Pancreas (tissue), 10 donors: ENCODE data around the gene RAP1GAP2. TPM values are rescaled to one million over a fixed set of nuclear protein-coding genes. Genes with fewer than 3 reads are reported as not detected.
A peak's percentile ranks its signal among the peaks of the same experiment; 100 is the strongest.

Experiments
- ATAC-seq, 4 donors: fragments of 200-7000 bp; cut with Tn5 transposase; one replicate each; pipeline versions ENCODE4 v1.8.0 to v1.9.1; 2020; ENCODE audit warnings: mild to moderate bottlenecking in 4 of 4, moderate library complexity in 4 of 4
- DNase-seq, 6 donors: peaks; one replicate each; pipeline ENCODE4 v3.0.0-alpha.2; 2020
- FAIRE-seq: peaks from 2 replicates; lab custom pipeline; 2012; peaks lifted over from hg19 to GRCh38; lab: Jason Lieb, UNC
- H3K27ac ChIP-seq, 4 donors: fragments of 200-600 bp; sonication (generic); 1 replicate in 3 of 4; 2 replicates in 1 of 4; pipeline versions ENCODE4 v1.5.0 to v1.8.0; 2020
- H3K27me3 ChIP-seq, 4 donors: fragments of 200-600 bp; one replicate each; pipeline ENCODE4 v1.8.0; 2021
- H3K36me3 ChIP-seq, 3 donors: fragments of 200-600 bp; sonication (generic) in 1 of 3; one replicate each; pipeline versions ENCODE4 v1.5.0 to v1.8.0; 2020 to 2021
- H3K4me1 ChIP-seq, 3 donors: fragments of 200-600 bp; one replicate each; pipeline ENCODE4 v1.8.0; 2021
- H3K4me3 ChIP-seq, 4 donors: fragments of 200-600 bp; sonication (generic) in 2 of 4; one replicate each; pipeline versions ENCODE4 v1.5.0 to v1.8.0; 2020 to 2021
- H3K9me3 ChIP-seq, 4 donors: fragments of 200-600 bp; one replicate each; pipeline ENCODE4 v1.8.0; 2021
- WGBS, 2 donors: extraction: QIAGEN DNeasy Blood & Tissue Kit; methylation state at CpG; one replicate each; pipeline ENCODE4 v1.1.7; 2013; 5-methylcytosine and 5-hydroxymethylcytosine counted together
- intact Hi-C, 3 donors: fragments of 100-400 bp; cut with DNase I; formaldehyde crosslinking; loops; one replicate each; pipeline versions ENCODE4 v1.11.1 to v1.14.2; 2022
- polyA plus RNA-seq, 2 donors: library from polyadenylated mRNA; stranded (reverse); fragments of 200-250 nt; gene quantifications; one replicate each; pipeline ENCODE4 v1.2.3, GENCODE V29; 2013
- total RNA-seq, 6 donors: library from RNA; stranded (reverse); fragmentation: NEBNext Ultra II Directional in 4 of 6; extraction: Animal tissue kit (Norgen Biotek cat#: 25700) in 4 of 6; gene quantifications; one replicate each; pipeline versions ENCODE4 v1.2.1 to v1.2.4, GENCODE V29; 2021 to 2023
- TF ChIP-seq, protein P1 (sequence below), 4 donors: fragments of 200-600 bp; sonication (generic) in 3 of 4; IDR thresholded peaks; one replicate each; pipeline versions ENCODE4 v1.5.0 to v1.8.0; 2021; ENCODE audit warnings: antibody characterized with exemption in 4 of 4
- donor health status: healthy with polysubstance abuse.
- donor health status: DM: no; HTN: no; CAD: no; lungs with moderate emphysema.
- donor health status: DM: no; HTN: no; CAD: no.
- donor health status: control.
- donor health status: control.
- donor health status: Bipolar disorder and iron deficiency.
- donor health status: DM: yes; HTN: yes; CAD: no.
- donor health status: DM: no; HTN: no; CAD: no.
- donor health status: DM: no; HTN: no; CAD: no.
- donor health status: DM: yes; HTN: yes; CAD: no.

Gene RAP1GAP2
- total and polyA plus RNA-seq, 8 donors, result 29.7 to 51.2 (median 43.0) TPM

DNA sequence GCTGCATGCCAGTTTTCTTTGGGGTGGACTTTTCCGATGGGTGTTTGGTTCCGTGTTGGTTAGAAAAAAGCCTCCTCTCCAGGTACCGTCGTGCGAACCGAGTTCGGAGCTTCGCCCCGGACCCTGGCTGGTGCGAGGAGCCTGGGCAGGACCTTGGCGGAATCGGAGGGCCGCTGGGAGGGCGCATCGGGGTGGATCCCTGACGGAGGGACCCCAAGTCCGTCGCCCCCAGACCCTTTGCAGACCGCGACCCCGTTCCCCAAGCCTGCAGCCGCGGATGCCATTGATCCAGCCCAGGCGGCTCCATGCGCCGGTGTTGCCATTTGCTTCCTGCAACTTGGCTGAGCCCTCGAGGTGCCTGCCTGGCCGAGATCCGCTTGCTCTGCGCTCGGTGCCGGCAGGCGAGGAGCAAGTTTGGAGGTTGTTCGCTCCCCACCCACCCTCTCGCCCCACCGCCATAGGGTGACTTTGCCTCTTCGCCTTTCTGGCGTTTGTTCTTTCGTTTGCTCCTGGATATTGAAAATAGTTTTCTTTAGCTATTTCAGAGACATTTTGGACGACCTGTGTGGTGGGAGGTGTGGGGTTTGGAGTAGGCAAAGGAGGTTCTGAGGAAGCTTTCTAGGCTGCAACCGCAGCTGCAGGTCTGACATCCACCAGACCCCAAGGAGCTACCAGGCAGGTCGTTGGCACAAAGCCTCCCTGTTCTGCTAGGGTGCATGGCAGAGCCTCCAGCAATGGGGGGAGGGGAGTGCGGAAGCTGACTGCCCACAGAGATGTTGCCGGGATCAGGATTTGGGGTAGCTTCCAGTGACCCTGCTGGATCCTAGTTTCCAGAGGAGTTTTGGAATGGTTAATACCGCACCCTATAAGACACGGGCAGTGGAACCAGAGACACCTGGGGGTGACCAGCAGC is 58.2 kb downstream of the RAP1GAP2 start:
- WGBS, 2 donors, result 0 to 1% methylated on average over 43 to 46 of the region's 46 CpGs
- Histone ChIP-seq H3K4me1 (peaks cover 0 to 12% (median 11%) of the 10 kb centered on the region in 3 donors), H3K27ac (peak overlapping the region; percentile 13 to 75 (median 62)), H3K9me3 (no peaks in the 10 kb centered on the region), H3K4me3 (peak overlapping the region; percentile 55 to 63 (median 56)), H3K36me3 (no peaks in the 10 kb centered on the region), H3K27me3 (no peaks in the 10 kb centered on the region)
- FAIRE-seq (no peak), ATAC-seq (peak; percentile 46 to 80 (median 72)), DNase-seq (peak; percentile 71 to 85 (median 79))
- intact Hi-C loops, result loop anchor here in 2 of 3 donors (10.0 kb wide), 2 partner anchors 50 to 60 kb away; no protein-coding TSS in a partner anchor
- TF ChIP-seq, protein P1, sequence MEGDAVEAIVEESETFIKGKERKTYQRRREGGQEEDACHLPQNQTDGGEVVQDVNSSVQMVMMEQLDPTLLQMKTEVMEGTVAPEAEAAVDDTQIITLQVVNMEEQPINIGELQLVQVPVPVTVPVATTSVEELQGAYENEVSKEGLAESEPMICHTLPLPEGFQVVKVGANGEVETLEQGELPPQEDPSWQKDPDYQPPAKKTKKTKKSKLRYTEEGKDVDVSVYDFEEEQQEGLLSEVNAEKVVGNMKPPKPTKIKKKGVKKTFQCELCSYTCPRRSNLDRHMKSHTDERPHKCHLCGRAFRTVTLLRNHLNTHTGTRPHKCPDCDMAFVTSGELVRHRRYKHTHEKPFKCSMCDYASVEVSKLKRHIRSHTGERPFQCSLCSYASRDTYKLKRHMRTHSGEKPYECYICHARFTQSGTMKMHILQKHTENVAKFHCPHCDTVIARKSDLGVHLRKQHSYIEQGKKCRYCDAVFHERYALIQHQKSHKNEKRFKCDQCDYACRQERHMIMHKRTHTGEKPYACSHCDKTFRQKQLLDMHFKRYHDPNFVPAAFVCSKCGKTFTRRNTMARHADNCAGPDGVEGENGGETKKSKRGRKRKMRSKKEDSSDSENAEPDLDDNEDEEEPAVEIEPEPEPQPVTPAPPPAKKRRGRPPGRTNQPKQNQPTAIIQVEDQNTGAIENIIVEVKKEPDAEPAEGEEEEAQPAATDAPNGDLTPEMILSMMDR (IDR thresholded peaks at IDR 0.05), result no peak

GRCh38 chr17:2855063-2855600 is 58.9 kb downstream of the RAP1GAP2 start:
- TF ChIP-seq, protein P1 (IDR thresholded peaks at IDR 0.05), result no peak
- H3K4me3 ChIP-seq, result peak overlapping the region; percentile 55 to 63 (median 56)
- H3K27ac ChIP-seq, result peak overlapping the region; percentile 13 to 75 (median 62)
- H3K9me3 ChIP-seq, result no peaks in the 10 kb centered on the region
- H3K36me3 ChIP-seq, result no peaks in the 10 kb centered on the region
- intact Hi-C loops, result loop anchor here in 2 of 3 donors (10.0 kb wide), 2 partner anchors 50 to 60 kb away; no protein-coding TSS in a partner anchor
- WGBS, 2 donors, result 11 to 19% methylated on average over 8 of the region's 8 CpGs
- FAIRE-seq, result no peak
- no peak for DNase-seq
- H3K27me3 ChIP-seq, result no peaks in the 10 kb centered on the region
- ATAC-seq, result peak in 2 of 4 donors; percentile 2 to 4
- H3K4me1 ChIP-seq, result peaks cover 0 to 12% (median 11%) of the 10 kb centered on the region in 3 donors

DNA sequence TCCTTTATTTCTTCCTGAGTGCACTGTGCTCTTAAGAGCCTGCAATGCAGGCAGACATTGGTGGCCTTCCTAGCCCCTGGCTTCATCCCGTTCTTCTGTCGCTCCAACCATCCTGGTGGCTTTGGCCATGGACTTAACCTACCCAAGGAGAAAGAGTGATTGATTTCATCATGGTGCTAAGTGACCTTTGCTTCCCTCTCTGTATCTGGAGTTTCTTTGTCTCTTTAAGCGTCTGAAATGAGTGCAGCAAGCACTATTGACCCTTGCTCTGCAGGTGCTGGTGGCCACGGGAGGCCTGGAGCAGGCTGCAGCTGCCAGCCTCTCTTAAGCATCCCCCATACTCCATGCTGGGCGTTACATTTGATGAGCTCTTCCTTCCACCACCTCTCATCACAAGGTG is 60.5 kb downstream of the RAP1GAP2 start:
- no peak for DNase-seq
- Histone ChIP-seq H3K27me3 (no peaks in the 10 kb centered on the region), H3K27ac (peak overlapping the region in 2 of 4 donors; percentile 28 to 34), H3K4me3 (peak overlapping the region in 2 of 4 donors; percentile 56 to 63), H3K4me1 (peaks cover 5 to 13% (median 11%) of the 10 kb centered on the region in 3 donors), H3K9me3 (no peaks in the 10 kb centered on the region), H3K36me3 (no peaks in the 10 kb centered on the region)
- FAIRE-seq, result no peak
- WGBS, 2 donors, result 29 to 54% methylated on average over 5 of the region's 5 CpGs
- TF ChIP-seq, protein P1 (IDR thresholded peaks at IDR 0.05), result no peak
- intact Hi-C loops, result loop anchor here in 2 of 3 donors (10.0 kb wide), 2 partner anchors 48 to 58 kb away; no protein-coding TSS in a partner anchor
- ATAC-seq, result peak in 1 of 4 donors; percentile 6

GRCh38 chr17:2860045-2860444 is 63.8 kb downstream of the RAP1GAP2 start:
- DNase-seq (no peak), FAIRE-seq (no peak), ATAC-seq (no peak)
- Histone ChIP-seq H3K36me3 (no peaks in the 10 kb centered on the region), H3K9me3 (no peaks in the 10 kb centered on the region), H3K4me1 (peaks cover 11 to 40% (median 30%) of the 10 kb centered on the region in 3 donors), H3K4me3 (no peak overlapping the region), H3K27ac (peak overlapping the region in 2 of 4 donors; percentile 22 to 33), H3K27me3 (no peaks in the 10 kb centered on the region)
- intact Hi-C loops, result no loop called here
- 46 to 62% methylated on average over 3 to 4 of the region's 4 CpGs for WGBS, 2 donors
- TF ChIP-seq, protein P1 (IDR thresholded peaks at IDR 0.05), result no peak
